ENCODE data around the gene OLFML2B.

The OLFML2B gene

GRCh38 chr1:162028726-162029125 is 5.1 kb upstream of the OLFML2B start:
- in situ Hi-C loops (cut with MboI; ENCODE audit: low sequenced_read_pairs, unreplicated experiment): loop anchor here (10.0 kb wide), 1 partner anchor 234 kb away; no protein-coding TSS in a partner anchor
- TF ChIP-seq CTCF (IDR thresholded peaks at IDR 0.05; ENCODE audit: borderline replicate concordance, control extremely low read depth, extremely low read depth, insufficient read depth, missing control alignments): no peak
- DNase-seq (ENCODE audit: low spot score): no peak

- DNase-seq (ENCODE audit: low spot score): no peak
- TF ChIP-seq CTCF (IDR thresholded peaks at IDR 0.05; ENCODE audit: borderline replicate concordance, control extremely low read depth, extremely low read depth, insufficient read depth, missing control alignments): no peak
- in situ Hi-C loops (cut with MboI; ENCODE audit: low sequenced_read_pairs, unreplicated experiment): loop anchor here (10.0 kb wide), 1 partner anchor 232 kb away; no protein-coding TSS in a partner anchor
Measured at GRCh38 chr1:162026881-162027280, 3.2 kb upstream of the OLFML2B start.

GRCh38 chr1:162025541-162025940 is 1.9 kb upstream of the OLFML2B start:
- no peak for TF ChIP-seq CTCF (IDR thresholded peaks at IDR 0.05; ENCODE audit: borderline replicate concordance, control extremely low read depth, extremely low read depth, insufficient read depth, missing control alignments)
- no peak for DNase-seq (ENCODE audit: low spot score)
- in situ Hi-C loops (cut with MboI; ENCODE audit: low sequenced_read_pairs, unreplicated experiment): loop anchor here (10.0 kb wide), 1 partner anchor 231 kb away; no protein-coding TSS in a partner anchor

DNA sequence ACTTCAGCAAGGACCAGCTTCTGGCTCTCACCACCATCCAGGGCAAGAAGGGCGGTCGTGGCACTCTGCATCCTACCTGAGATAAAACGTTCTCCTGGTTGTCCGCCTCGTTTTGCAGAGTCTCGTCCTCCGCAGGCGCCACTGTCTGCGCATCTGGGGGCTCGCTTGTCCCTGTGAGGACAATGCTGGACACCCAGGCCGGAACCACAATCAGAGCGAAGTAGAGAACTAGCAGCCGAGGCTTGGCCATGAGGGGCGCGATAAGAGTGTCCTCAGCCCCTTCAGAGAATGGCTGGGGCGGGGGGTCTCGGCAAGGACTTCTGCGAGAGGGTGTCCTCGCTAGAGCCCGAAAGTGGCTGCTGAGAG is 505 bp downstream of the OLFML2B start:
- TF ChIP-seq CTCF (IDR thresholded peaks at IDR 0.05; ENCODE audit: borderline replicate concordance, control extremely low read depth, extremely low read depth, insufficient read depth, missing control alignments): no peak

GRCh38 chr1:162022626-162023025 is 1.0 kb downstream of the OLFML2B start:
- no peak for DNase-seq (ENCODE audit: low spot score)
- in situ Hi-C loops (cut with MboI; ENCODE audit: low sequenced_read_pairs, unreplicated experiment): loop anchor here (10.0 kb wide), 1 partner anchor 228 kb away; no protein-coding TSS in a partner anchor
- no peak for TF ChIP-seq CTCF (IDR thresholded peaks at IDR 0.05; ENCODE audit: borderline replicate concordance, control extremely low read depth, extremely low read depth, insufficient read depth, missing control alignments)

More for the DNA sequence above, 505 bp downstream of the OLFML2B start:
- DNase-seq (ENCODE audit: low spot score): no peak
- in situ Hi-C loops (cut with MboI; ENCODE audit: low sequenced_read_pairs, unreplicated experiment): loop anchor here (10.0 kb wide), 1 partner anchor 228 kb away; no protein-coding TSS in a partner anchor

DNA sequence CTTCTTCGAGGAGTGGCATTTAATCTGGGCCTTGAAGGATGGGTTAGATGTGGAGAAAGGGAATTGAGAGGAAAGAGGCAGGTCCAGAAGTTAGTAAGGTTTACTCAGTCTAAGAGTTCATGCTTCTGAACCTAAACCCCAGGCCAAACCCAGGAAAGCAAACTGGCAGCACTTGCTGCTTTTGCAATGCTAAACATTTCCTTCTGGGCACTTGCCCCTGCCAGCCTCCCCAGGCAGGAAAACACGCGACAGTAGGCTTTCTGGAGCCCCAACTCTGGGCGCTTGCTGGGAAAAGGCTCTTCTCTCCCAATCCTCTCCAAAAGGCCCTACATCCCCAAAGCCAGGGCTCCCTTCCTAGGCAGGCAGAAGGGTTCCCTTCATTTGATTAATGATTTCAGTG is 2.5 kb downstream of the OLFML2B start:
- no peak for TF ChIP-seq CTCF (IDR thresholded peaks at IDR 0.05; ENCODE audit: borderline replicate concordance, control extremely low read depth, extremely low read depth, insufficient read depth, missing control alignments)
- in situ Hi-C loops (cut with MboI; ENCODE audit: low sequenced_read_pairs, unreplicated experiment): loop anchor here (10.0 kb wide), 1 partner anchor 226 kb away; no protein-coding TSS in a partner anchor
- DNase-seq (ENCODE audit: low spot score): no peak
